Kidney (tissue), 14 donors: ENCODE measurements around the gene CYP19A1. TPM values are rescaled to one million over a fixed set of nuclear protein-coding genes. Genes with fewer than 3 reads are reported as not detected.

Experiments used
- DNase-seq, 5 donors: peaks; one replicate each; pipeline ENCODE4 v3.0.0-alpha.2; 2013 to 2020
- FAIRE-seq: peaks from 2 replicates; lab custom pipeline; 2012; peaks lifted over from hg19 to GRCh38; lab: Jason Lieb, UNC
- H3K27ac ChIP-seq, 2 donors: one replicate each; pipeline ENCODE4 v1.7.0; 2013; ENCODE audit warnings: low read depth in 2 of 2, low read length in 2 of 2, inconsistent platforms in 1 of 2
- H3K27me3 ChIP-seq: one replicate; pipeline ENCODE4 v1.7.1; 2013; ENCODE audit warnings: low read length, inconsistent platforms; ENCODE audit not compliant: control insufficient read depth, insufficient read depth
- H3K36me3 ChIP-seq, 3 donors: one replicate each; pipeline versions ENCODE4 v1.7.0 to v1.7.1; 2013; ENCODE audit warnings: low read length in 3 of 3, control low read depth in 1 of 3, inconsistent platforms in 1 of 3; ENCODE audit not compliant: insufficient read depth in 3 of 3, control insufficient read depth in 2 of 3
- H3K4me1 ChIP-seq, 3 donors: one replicate each; pipeline versions ENCODE4 v1.7.0 to v1.7.1; 2013; ENCODE audit warnings: low read length in 3 of 3, inconsistent platforms in 1 of 3, low read depth in 1 of 3; ENCODE audit not compliant: control insufficient read depth in 2 of 3, insufficient read depth in 2 of 3
- H3K4me3 ChIP-seq, 3 donors: one replicate each; pipeline versions ENCODE4 v1.7.0 to v1.8.1; 2013; ENCODE audit warnings: low read length in 3 of 3, control low read depth in 1 of 3, inconsistent platforms in 1 of 3
- H3K9ac ChIP-seq, 3 donors: one replicate each; pipeline versions ENCODE4 v1.7.0 to v1.7.1; 2013; ENCODE audit warnings: low read length in 3 of 3, control low read depth in 1 of 3, inconsistent platforms in 1 of 3
- H3K9me3 ChIP-seq, 3 donors: one replicate each; pipeline versions ENCODE4 v1.7.0 to v1.7.1; 2013; ENCODE audit warnings: low read length in 3 of 3, control low read depth in 1 of 3, inconsistent platforms in 1 of 3; ENCODE audit not compliant: control insufficient read depth in 2 of 3, insufficient read depth in 1 of 3
- CTCF ChIP-seq: IDR thresholded peaks from 3 replicates; pipeline ENCODE4 v1.5.1; 2012; ENCODE audit warnings: mild to moderate bottlenecking, moderate library complexity, borderline replicate concordance; ENCODE audit not compliant: insufficient read depth; ENCODE audit errors: extremely low read depth
- intact Hi-C: fragments of 100-400 bp; cut with DNase I; formaldehyde crosslinking; loops from one replicate; pipeline ENCODE4 v1.11.1; 2022
- polyA plus RNA-seq: library from polyadenylated mRNA; stranded (reverse); fragments of 350-450 nt; fragmentation: Illumina TruSeq; extraction: RNeasy Lipid Tissue Mini Kit (QIAGEN cat#74804); gene quantifications from one replicate; pipeline ENCODE4 v1.2.3, GENCODE V29; 2014; ENCODE audit warnings: low read depth, low replicate concordance; ENCODE audit not compliant: insufficient read depth
- total RNA-seq: library from RNA; stranded (reverse); fragmentation: NEBNext Ultra II Directional; extraction: Animal tissue kit (Norgen Biotek cat#: 25700); gene quantifications from one replicate; pipeline ENCODE4 v1.2.1, GENCODE V29; 2021
- donor health status: control.
- donor health status: control.
- donor health status: control.
- donor health status: control.
- donor health status: control.
- donor health status: DM: yes; HTN: yes; CAD: no.
- donor health status: Normal renal cell carcinoma (clear cell type).

Gene CYP19A1
- total and polyA plus RNA-seq, 2 donors from 2014 or later: 0.50 TPM; not detected in 1

- Histone ChIP-seq H3K9ac (no peak overlapping the region), H3K4me1 (no peaks in the 10 kb centered on the region), H3K36me3 (no peaks in the 10 kb centered on the region), H3K4me3 (no peak overlapping the region), H3K27ac (no peak overlapping the region), H3K27me3 (no peaks in the 10 kb centered on the region), H3K9me3 (no peaks in the 10 kb centered on the region)
- no peak for TF ChIP-seq CTCF
- DNase-seq: no peak
- intact Hi-C loops: no loop called here
- FAIRE-seq: no peak
Observed at GRCh38 chr15:51198701-51199232, 139.6 kb downstream of the CYP19A1 start.

GRCh38 chr15:51195459-51195858 is 142.9 kb downstream of the CYP19A1 start:
- Histone ChIP-seq H3K9ac (no peak overlapping the region), H3K4me1 (no peaks in the 10 kb centered on the region), H3K4me3 (no peak overlapping the region), H3K9me3 (no peaks in the 10 kb centered on the region), H3K36me3 (no peaks in the 10 kb centered on the region), H3K27me3 (no peaks in the 10 kb centered on the region), H3K27ac (no peak overlapping the region)
- intact Hi-C loops: no loop called here
- TF ChIP-seq CTCF: no peak
- FAIRE-seq (no peak), DNase-seq (no peak)

- no peak overlapping the region for H3K4me3 ChIP-seq
- no peak overlapping the region for H3K27ac ChIP-seq
- H3K4me1 ChIP-seq: no peaks in the 10 kb centered on the region
- no peaks in the 10 kb centered on the region for H3K36me3 ChIP-seq
- no peak overlapping the region for H3K9ac ChIP-seq
- TF ChIP-seq CTCF: no peak
- intact Hi-C loops: no loop called here
- H3K9me3 ChIP-seq: no peaks in the 10 kb centered on the region
- H3K27me3 ChIP-seq: no peaks in the 10 kb centered on the region
- no peak for FAIRE-seq
- no peak for DNase-seq
Observed at GRCh38 chr15:51193979-51194378, 144.4 kb downstream of the CYP19A1 start.

GRCh38 chr15:51193526-51193925 is 144.9 kb downstream of the CYP19A1 start:
- intact Hi-C loops: no loop called here
- peak in 1 of 5 donors; percentile 9 for DNase-seq
- H3K9me3 ChIP-seq: no peaks in the 10 kb centered on the region
- no peak overlapping the region for H3K27ac ChIP-seq
- no peak overlapping the region for H3K9ac ChIP-seq
- H3K27me3 ChIP-seq: no peaks in the 10 kb centered on the region
- TF ChIP-seq CTCF: no peak
- H3K4me1 ChIP-seq: no peaks in the 10 kb centered on the region
- FAIRE-seq: no peak
- no peak overlapping the region for H3K4me3 ChIP-seq
- no peaks in the 10 kb centered on the region for H3K36me3 ChIP-seq
